GM10847 (cell line): ENCODE measurements around the gene DSC1.

ENCODE experiments used
- POLR2A ChIP-seq: IDR thresholded peaks from 2 replicates; pipeline ENCODE4 v1.6.1; 2011; ENCODE audit not compliant: insufficient read length; ENCODE audit errors: extremely low read depth

Gene DSC1

DNA sequence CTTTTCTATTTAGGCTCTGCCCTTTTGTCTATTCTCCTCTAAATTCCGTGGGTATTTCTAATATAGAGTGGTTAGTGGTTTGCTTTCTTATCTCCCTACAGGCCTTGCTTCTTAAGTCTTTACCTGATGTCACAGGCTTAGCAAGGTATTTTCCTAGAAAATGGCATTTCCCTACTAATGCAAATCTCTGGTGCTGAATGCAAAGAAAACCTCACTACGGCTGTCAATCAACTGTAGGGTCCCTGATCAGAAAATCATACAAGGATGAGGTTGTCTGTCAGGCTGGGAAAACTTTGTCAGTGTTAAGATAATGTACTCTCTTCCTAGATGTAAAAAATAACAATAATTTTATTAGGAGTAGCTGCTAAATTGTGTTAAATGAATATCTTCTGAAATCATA is 27.1 kb upstream of the DSC1 start:
- TF ChIP-seq POLR2A: no peak

DNA sequence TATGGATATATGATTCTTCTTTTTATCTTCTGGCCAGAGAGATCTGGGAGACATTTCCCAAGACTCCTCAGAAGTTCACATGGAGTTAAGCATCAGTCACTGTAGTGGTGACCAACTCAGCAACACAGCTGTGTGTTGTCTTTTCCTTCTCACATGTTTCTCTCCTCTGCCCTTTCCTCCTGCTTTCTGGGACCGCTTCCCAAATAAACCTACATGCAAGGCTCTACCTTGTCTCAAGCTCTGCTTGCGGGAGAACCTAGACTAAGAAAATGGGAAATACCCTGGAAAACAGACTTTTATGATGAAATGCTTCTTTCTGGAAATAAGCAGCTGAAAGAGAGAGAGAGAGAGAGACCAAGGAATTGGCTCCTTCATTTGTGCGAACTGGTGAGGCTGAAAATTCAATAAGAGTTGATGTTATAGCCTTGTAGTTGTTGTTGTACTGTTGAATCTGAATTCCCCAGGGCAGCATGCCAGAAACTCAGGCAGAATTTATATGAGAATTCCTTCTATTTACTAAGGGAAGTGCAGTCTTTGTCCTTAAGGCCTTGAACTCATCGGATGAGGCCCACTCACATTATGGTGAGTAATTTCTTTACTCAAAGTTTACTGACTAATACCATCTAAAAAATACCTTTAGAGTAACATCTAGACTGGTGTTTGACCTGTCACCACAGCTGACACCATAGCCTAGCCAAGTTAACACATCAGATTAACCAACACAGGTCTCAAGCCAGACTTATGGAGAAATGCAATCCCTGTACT is 22.7 kb upstream of the DSC1 start:
- TF ChIP-seq POLR2A: no peak

DNA sequence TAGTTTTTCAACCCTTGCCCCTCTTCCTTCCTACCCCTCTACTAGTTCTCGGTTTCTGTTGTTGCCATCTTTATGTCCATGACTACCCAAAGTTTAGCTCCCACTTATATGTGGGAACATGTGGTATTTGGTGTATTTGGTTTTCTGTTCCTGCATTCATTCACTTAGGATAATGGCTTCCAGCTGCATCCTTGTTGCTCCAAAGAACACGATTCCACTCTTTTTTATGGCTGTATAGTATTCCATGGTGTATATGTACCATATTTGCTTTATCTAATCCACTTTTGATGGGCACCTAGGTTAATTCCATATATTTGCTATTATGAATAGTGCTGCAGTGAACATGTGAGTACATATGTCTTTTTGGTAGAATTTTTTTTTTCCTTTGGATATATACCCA is 20.6 kb upstream of the DSC1 start:
- no peak for TF ChIP-seq POLR2A

DNA sequence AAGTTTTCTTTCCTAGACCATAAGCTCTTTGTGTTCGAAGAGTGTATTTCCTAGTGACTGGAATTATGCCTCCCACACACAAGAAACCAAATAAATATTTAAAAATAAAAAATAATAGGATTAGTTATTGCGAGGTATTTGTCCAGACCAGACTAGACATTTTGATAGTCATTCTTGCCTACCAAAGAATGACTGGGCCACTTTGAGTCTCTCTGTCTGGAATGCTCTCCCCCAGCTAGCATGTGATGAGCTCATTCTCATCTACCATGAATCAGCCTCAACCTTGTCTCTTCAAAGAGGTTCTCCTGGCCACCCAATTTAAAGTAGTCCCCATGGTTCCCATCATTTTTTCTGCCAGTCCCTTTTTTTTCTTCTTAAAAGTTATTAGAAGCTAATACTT is 13.9 kb upstream of the DSC1 start:
- TF ChIP-seq POLR2A: no peak

DNA sequence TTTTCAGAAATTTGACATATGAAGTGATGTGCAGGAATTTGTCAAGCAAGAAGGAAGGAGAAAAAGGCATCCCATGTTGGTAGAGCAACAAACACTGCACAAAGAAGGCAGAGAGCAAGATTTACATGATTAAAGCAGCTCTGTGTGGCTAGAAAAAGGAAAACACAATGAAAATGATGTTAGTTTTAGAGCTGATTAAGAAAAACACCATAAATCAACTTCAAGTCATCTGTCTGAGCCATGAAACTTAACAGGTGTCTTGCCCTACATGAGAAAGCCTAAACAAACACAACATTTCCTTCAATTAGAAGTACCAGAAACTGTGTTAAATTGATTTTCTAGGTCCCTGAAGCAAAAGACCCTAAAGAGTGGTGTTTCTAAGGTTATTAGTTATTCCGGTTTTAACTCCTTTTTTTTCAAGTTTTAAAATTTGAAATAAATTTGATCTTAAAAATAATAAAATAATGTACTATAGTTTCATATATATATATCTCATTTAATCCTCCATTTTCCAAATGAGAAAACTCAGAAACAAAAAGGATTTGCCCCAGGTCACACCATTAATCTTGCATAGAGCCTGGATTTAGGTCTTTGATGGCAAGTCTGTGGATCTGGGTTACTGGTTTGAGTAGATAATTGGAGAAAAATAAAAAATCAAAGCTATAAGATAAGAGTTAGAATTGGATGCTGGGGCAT is 8.6 kb upstream of the DSC1 start:
- TF ChIP-seq POLR2A: no peak

DNA sequence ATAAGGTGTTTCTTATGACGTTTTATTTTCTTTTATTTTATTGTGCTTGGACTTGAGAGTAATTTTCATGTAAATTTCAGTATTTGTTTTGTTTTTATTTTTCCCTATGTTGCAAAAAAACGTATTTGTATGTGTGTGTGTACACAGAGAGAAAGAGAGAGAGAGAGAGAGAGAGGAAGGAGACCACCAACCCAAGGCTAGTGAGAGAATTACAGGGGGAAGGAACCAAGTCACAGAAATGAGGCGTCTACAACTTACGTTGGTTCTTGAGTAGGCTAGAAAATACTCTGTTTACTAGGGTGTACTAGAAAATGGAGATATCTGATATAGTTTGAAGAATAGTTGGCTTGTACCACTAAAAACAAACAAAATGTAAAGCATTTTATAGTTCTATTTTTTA is 7.7 kb upstream of the DSC1 start:
- TF ChIP-seq POLR2A: no peak

DNA sequence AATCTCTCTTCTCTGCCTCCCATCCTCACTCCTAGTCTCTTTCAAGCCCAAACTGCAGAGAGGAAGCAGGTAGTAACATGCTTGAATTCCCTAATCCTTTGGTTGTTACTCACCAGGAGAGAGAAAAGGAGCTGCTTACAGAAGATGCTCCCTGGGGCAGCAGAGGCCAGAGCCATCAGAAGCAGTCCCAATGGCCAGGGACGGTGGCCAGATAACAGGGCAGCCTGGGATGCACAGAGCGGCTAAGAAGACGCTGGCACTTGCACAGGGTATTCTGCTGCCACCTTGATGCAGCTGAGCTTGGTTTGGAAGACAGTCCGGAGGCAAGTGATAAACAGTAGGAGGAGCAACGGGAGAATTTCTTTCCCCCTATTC is 250 bp downstream of the DSC1 start:
- TF ChIP-seq POLR2A: no peak

DNA sequence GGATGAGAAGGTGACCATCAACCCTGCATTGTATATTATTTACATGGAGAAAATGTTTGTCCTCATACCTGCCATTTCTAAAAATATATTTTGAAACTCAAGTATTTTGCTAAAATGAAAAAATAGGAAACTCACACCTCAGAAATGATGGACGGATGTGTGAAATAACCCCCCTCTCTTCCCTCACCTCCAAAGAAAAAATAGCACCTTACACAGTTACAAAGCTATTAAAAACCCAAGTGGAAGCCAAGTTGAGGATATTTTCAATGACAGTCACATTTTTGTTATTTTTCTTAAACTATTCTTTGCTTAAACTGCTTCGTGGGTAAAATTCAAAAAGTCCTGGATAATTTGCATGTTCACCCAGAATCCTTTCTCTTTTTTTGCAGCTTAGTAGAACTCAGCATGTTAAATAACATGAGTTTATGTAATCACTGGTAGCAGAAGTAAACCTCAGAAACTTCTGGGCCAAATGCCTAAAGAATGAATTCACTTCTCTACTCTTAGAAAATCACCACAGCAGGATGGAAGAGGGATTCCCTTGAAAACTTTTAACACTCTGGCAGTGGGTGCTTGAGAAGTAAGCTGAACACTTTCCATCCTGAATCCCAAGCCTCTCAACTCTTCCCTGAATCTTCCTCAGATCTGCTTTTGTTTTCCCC is 768 bp downstream of the DSC1 start:
- no peak for TF ChIP-seq POLR2A

DNA sequence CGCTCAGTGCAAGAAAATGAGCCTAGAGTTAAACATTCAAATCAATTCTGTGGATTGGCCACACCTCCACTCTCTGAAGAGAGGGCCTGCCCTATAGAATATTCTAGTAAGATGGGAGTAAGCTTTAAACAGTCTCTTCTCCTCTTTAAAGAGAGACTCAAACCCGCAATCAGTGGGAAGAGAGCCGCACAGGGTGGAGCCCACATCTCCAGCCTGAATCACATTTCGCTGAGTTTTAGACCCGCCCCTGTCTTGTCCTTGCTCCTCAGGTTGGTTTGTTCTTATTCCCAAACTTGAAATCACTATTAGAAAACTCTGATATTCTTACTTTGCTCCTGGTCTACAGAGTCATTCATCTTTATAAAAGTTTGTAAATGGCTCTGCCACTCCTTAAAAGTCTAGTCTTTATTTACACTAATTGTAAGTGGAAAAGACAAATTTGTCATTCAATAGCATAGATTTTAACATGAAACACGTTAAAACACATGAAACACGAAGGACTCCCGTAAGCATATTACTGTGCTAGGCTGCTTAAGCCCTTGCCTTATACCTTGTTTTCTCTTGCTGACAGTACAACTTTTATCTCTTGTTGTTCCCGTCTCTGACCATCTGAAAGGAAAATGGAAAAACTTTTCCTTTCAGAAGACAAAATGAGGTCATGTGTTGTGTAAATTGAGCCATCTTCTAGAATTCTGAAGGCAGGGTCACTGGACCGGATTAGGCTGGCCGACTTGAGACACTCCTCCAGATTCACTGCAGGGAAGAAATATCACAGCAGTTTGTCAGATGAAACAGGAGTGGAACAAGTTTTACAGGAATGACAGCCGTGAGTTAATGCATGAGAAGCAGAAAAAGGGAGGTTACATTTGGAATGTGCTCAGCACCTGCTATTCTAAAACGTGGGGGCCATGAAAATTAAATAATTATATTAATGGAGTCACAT is 5.6 kb downstream of the DSC1 start:
- no peak for TF ChIP-seq POLR2A

DNA sequence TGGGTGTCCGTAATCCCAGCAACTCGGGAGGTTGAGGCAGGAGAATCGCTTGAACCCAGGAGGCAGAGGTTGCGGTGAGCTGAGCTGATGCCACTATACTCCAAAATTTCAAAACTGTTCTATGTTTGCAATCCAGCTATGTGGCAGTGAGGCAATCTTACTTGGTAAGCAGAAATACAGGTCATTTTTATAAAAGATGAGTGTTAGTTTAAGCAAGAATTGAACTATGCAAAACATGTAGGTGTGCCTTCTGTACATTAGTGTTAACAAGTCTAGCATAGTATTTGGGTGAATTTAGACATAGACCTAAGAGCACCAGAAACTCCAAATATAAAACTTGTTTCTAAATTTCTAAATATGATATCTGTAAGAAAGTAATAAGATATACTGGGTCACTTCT is 7.2 kb downstream of the DSC1 start:
- no peak for TF ChIP-seq POLR2A

DNA sequence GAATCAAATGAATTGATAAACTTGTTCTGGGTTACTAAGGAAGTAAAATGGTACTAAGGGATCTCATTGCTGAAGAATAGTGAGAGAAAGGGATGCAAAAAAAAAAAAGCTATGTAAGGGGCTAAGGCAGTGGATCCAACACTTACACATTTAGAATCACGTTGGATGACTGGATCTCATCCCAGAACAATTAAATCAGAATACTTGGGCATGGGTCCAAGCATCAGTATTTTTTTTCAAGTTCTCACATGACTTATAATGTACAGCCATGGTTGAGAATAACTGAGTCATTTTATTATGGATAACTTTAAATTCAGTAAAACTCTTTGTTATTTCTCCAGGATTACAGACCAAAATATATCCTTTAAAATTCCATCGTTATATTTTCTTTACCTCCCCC is 8.5 kb downstream of the DSC1 start:
- TF ChIP-seq POLR2A: no peak

DNA sequence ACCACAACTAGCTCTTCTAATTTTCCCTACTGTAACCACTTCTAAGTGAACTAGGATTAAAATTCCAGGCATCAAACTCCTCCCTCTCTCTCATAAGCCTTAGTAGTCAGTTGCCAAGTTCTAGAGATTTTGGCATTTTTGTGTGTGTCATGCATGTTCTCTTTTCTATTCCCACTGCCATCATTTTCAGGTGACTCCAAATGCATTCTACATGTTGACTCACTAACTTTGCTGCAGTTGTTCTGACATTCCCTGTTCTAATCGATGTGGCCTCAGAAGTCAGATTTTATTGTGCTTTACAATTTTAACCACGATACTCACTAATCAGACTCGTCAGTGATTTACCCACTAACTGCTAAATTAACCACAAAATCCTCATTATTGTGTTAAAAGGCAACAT is 13.3 kb downstream of the DSC1 start:
- TF ChIP-seq POLR2A: no peak

DNA sequence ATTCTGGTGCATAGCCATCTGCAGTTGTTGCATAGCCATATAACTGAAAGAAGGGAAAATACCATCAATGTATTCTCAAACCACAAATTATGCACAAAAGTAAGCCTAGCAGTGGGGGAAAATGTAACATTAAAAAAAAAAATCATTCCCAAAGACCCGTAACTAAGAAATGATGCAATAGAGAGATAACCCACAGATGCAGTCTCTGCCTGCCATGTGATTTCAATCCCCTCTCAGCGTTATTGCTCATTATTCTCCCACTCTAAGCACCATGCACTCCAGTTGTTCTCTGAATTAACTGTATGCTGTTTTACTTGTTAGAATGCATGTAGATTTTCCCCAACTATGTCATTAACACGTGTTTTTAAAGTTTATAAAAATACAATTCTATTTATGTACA is 14.1 kb downstream of the DSC1 start:
- TF ChIP-seq POLR2A: no peak

DNA sequence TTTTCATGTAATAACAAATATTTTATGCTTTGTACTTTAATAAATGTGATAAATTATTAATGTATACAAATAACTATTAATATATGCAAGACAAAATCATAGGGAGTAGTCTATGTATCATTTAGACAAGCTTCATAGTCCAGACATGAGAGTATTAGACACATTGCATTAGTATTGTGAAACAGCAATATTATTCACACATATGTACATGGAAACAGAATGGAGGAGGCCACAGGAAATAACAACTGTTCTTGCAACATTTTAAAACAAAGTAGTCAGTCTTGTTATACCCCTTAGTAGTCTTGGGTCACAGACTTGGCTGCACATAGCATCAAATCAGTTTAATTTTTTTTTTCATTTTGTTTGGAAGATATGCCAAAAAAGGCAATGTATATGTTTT is 15.8 kb downstream of the DSC1 start:
- TF ChIP-seq POLR2A: no peak

DNA sequence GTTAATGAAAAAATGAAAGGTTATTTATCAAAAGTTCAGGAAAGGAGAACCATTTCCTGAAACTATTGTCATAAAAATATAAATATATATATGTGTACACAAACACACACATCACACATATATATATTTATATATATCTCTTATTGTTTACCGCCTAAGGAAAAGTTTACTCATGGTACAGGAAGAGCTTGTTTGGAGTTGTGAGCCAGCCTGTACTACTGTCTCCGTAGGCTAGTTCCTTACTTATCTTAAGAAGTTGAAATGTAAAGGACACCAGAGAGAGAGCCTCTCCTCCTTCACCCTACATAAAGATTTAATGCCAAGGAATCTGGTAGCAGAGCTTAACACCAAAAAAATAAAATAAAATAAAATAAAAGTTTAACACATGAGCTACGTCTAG is 19.6 kb downstream of the DSC1 start:
- TF ChIP-seq POLR2A: no peak
